ENCODE results near the gene COPS6.

DNA sequence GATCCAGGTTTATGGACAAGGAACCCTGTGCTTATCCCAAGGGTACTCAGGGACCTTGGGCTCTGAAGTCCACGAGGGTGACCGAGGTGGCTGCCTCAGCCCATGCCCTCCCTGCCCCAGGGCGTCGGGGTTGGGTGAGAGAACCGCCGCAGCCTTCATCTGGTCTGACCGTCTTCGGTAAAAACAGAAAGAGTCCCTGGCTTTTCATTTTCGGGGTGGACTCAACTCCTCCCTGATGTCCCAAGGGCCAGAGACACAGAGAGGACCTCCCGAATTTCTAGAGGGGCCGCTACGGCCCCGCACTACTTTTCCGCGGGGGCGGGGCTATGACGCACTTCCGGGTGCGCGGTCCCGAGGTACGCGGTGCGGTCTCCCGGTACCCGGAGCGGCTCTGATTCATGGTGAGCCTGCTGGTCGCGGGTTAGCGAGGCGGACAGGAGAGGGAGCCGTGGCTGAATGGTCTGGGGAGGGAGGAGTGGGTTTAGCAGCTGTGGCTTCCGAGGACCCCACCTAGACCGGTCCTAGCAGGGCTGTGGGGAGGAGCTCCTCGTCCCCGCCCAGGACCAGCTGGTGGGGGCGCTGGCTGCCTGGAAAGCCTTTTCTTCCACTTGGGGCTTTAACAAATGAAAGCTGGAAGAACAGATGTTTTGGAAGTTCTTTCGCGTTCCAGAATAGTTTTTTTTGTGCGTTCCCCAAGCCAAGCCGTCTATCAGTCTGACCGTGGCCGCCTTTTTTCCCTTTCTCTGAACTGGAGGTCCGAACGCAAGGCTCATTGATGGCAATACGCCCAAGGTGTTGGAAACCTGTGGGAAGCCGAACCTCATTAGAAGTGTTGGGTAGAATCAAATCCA is 39.1 kb upstream of the COPS6 start, which contains the start of gene ZSCAN21:
- TF ChIP-seq, protein P1, sequence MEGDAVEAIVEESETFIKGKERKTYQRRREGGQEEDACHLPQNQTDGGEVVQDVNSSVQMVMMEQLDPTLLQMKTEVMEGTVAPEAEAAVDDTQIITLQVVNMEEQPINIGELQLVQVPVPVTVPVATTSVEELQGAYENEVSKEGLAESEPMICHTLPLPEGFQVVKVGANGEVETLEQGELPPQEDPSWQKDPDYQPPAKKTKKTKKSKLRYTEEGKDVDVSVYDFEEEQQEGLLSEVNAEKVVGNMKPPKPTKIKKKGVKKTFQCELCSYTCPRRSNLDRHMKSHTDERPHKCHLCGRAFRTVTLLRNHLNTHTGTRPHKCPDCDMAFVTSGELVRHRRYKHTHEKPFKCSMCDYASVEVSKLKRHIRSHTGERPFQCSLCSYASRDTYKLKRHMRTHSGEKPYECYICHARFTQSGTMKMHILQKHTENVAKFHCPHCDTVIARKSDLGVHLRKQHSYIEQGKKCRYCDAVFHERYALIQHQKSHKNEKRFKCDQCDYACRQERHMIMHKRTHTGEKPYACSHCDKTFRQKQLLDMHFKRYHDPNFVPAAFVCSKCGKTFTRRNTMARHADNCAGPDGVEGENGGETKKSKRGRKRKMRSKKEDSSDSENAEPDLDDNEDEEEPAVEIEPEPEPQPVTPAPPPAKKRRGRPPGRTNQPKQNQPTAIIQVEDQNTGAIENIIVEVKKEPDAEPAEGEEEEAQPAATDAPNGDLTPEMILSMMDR (IDR thresholded peaks at IDR 0.05; ENCODE audit: insufficient read depth, low read length, poor library complexity, severe bottlenecking), result peak; percentile 23
- TF ChIP-seq EZH2phosphoT487 (conservative IDR thresholded peaks at IDR 0.05; ENCODE audit: low read length), result no peak

Data from SU-DHL-6 (cell line).